GM19328 (cell line): ENCODE results near the gene KRTAP10-8.
"Not testable (repeated sequence)": the region's sequence is repeated elsewhere in the genome, so short reads cannot be mapped to it uniquely, and the experiment has no call there.

Experiments
- ATAC-seq: cut with Tn5 transposase; IDR thresholded peaks from one replicate; pipeline ENCODE4 v1.9.1; 2021; ENCODE audit warnings: mild to moderate bottlenecking, moderate library complexity; ENCODE audit not compliant: unreplicated experiment

KRTAP10-8 gene

DNA sequence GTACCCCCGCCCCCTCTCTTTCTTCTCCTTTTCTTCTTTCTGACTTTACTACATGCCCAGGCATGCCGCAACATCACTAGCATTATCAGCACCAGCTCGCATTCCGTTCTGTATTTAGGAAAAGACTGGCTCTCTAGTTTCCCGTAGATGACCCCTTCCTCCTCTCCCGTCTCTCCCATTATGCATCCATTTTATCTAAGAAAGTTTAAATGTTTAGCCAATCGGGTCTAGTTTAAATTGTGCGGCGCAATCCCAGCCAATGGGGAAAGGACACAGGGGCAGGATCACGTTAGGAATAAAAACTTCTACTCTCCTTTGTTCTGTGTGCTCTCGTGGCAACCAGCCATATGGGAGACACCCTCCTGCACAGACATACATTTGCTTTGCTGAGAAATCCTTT is 13.8 kb upstream of the KRTAP10-8 start:
- no peak for ATAC-seq

DNA sequence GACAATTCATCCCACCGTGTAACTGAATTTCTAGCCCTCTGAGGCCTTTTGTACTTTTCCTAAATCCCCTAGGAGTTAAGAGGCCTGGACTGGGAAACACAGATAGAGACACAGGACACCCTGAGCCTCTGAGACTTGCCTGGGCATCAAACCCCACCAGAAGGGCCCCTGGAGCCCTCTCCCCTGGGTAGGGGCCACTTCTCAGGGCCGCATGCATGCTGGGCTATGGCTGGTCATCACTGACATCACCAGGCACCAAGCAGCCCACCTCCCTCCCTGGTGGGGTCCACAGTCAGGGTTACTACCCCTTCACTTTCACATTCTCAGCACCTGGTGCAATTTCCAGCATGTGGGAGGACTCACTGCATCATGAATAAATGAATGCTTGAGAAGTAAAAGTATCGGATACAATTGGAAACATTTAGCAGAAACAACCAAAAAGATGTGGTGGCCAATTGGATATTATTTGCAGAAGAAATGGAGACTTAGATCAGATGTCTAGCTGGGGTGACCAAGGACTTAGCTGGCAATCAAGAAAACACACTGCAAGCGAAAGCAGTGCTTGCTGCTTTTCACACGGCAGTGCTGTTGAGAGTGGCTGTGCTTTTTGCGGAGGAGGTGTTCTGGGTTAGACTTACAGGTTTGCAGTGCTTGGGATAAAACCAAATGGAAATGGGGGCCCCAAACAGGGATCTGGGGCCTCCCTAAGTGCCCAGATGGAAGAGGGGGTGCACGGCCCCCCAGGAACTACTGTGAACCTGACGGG is 12.4 kb upstream of the KRTAP10-8 start:
- no peak for ATAC-seq

DNA sequence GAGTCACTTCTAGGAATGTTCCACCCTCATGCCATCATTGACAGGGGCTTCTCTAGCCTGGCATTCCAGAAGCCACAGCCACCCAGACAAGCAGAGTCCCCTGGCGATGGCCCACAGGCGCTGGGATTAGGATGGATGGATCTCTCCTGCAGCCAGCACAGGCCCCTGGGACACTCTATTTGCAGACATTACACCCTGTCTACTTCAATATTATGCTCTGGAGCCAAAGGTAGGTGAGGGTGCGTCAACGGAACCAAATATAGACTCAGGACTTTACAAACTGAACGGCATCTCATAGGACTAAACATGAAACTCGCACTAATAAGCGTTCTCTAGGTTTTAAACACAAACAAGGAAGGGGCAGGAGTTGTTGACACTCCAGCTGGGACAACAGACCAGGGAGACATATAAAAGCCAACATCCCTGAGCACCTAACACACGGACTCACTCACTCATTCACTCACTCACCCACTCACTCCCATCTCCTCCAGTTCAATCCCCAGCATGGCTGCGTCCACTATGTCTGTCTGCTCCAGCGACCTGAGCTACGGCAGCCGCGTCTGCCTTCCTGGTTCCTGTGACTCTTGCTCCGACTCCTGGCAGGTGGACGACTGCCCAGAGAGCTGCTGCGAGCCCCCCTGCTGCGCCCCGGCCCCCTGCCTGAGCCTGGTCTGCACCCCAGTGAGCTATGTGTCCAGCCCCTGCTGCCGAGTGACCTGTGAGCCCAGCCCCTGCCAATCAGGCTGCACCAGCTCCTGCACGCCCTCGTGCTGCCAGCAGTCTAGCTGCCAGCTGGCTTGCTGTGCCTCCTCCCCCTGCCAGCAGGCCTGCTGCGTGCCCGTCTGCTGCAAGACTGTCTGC is 11.5 kb upstream of the KRTAP10-8 start, which contains the start of gene KRTAP10-7:
TSS of gene KRTAP10-7 (plus strand) at position 480 of the 861 bp plus-strand sequence. CDS start at position 505, 25 bp downstream.
- not testable (repeated sequence) for ATAC-seq

DNA sequence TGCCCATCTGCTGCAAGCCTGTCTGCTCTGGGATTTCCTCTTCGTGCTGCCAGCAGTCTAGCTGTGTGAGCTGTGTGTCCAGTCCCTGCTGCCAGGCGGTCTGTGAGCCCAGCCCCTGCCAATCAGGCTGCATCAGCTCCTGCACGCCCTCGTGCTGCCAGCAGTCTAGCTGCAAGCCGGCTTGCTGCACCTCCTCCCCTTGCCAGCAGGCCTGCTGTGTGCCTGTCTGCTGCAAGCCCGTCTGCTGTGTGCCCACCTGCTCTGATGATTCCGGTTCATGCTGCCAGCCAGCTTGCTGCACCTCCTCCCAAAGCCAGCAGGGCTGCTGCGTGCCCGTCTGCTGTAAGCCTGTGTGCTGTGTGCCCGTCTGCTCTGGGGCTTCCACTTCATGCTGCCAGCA is 10.8 kb upstream of the KRTAP10-8 start:
- ATAC-seq, result not testable (repeated sequence)

DNA sequence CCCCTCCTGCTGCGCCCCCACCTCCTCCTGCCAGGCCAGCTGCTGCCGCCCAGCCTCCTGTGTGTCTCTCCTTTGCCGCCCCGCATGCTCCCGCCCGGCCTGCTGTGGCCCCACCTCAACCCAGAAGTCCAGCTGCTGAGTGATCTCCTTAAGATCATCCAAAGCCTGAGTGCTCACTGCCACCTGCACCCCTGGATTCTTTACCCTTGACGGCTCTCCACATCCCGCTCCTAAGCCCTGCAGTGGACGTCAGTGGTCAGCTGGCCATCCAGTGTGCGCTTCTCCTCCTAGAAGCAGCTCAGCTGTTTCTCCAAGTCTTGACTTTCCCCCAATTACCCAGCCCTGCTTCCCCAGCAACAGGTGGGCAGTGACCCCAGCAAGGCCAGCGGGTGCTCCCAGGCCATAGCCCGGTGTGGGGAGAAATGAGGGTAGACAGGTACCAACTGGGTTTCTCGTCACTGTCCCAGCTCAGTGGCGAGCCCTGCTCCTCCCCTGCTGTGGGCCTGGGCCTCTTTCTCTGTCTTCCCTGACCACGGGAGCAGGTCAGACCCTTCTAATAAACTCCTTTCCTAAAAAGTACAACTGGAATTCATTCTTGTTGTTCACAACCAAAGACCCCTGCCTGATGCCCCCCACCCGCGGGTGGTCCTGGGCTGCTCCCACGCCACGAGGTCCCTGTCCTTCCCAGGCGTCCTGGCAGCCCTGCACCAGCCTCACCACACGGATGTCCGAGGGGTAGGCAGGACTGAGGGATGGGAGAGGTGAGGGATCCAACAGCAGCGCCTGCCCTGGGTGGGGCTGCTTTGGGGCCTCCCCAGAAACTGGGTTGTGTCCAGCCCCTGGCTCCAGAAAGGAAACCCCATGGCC is 10.1 kb upstream of the KRTAP10-8 start:
- ATAC-seq, result no peak

DNA sequence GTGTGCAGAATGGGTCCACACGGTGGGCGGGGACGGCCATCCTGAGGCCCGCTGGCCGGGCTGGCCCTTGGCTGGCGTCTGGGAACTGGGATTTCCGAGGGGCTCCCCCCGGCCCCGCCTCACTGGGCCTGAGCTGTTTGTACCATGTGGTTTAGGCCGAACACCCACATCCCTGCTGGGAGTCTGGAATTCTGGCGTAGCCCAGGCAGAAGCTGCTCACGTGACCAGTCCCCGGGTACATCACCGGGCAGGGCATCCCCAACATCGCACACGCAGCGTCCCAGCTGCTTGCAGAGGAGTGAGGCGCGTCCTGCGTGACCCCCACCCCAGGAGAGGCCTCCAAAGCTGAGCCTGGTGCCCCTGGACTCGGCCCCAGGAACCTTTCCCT is 9.4 kb upstream of the KRTAP10-8 start:
- ATAC-seq, result no peak

DNA sequence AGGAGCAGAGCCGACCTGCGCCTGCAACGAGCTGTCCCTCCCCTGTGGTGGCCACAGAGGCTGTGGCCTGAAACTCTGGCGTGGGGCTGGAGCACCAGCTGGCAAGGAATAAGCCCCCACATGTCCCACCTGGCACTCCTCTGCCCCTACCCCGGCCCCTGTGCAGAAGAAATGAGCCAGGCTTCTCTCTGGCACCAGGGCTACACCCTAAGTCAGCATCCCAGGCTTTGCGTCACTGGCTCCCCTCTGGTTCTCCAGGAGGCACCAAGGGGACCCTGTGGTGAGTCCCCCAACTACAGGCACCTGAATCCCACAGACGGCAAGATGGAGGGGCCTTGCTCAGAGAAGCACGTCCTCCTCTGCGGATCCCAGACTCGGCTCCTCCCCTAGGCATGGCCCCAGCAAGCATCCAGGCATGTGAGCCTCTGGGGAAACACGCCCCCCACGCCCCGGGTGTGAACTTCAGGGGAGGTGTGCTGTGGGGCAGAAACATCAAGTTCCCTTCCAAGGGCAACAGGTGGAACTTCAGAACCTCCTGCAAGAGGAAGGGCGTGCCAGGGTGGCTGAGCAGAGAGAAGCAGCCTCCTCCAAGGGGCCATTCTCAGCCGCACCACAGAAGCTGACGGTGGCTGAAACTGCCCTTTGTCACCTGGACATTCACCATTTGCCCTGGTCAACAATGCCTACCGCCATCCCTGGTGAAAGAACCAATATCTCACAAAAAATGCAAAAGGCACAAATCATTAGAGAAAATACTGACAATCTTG is 8.6 kb upstream of the KRTAP10-8 start:
- ATAC-seq, result no peak

DNA sequence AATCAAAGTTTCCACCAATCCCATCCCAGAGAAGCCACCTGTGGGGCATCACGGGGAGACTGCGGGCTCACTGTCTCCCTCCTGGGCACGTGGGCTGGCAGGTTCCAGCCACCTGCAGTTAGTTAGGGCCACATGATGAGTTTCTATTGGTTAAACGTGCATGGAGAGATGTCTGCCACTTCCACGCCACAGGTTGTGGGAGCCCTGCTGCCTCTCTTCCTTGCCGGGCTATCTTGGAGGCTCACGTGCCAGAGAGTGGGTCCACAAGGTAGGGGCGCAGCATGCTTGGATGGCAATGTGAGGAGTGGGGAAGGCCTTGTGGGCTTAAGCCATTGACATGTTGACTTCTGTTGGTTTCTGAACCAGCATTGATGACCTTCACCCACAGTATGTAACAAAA is 8.0 kb upstream of the KRTAP10-8 start:
- no peak for ATAC-seq

DNA sequence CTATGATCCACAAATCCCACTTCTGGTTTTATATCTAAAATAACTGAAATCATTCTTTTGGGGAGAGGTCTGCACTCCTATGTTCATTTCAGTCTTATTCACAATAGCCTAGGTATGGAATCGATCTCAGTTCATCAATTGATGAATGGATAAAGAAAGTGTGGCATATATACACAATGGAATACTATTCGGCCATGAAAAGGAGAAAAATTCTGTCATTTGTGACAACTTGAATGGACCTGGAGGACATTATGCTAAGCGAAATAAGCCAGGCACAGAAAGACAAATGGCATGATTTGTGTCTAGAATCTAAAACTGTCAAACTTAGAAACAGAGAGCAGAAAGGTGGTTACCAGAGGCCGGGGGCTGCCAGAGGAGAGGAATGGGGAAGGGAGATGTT is 5.4 kb upstream of the KRTAP10-8 start:
- no peak for ATAC-seq

DNA sequence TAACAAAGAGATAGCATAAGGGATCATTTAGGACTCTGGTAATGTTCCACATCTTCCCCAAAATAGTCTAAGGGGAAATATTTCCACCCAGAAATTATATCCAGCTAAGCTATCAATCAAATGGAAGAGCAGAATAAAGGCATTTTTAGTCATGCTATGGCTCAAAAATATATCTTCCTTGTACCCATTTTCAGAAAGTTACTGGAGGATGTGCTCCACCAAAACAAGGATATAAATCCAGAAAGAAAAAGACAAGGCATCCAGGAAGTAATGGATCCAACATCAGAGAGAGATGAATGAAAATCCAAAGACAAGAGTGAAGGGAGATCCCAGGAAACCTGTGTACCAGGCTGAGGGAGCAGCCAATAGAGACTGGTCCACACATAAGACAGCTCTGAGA is 2.7 kb upstream of the KRTAP10-8 start:
- ATAC-seq, result no peak

DNA sequence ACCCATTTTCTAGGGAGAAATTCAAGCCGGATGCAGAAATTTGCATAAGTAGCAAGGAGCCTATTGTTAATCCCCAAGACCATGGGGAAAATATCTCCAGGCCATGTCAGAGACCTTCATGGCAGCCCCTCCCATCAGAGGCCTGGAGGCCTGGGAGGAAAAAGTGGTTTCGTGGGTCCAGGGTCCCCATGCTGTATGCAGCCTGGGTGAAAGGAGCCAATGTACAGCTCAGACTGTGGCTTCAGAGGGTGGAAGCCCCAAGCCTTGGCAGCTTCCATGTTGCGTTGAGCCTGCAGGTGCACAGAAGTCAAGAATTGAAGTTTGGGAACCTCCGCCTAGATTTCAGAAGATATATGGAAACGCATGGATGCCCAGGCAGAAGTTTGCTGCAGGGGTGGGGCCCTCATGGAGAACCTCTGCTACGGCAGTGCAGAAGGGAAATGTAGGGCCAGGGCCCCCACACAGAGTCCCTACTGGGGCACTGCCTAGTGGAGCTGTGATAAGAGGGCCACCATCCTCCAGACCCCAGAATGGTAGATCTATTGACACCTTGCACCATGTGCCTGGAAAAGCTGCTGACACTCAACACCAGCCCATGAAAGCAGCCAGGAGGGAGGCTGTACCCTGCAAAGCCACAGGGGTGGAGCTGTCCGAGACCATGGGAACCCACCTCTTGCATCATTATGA is 1.6 kb upstream of the KRTAP10-8 start:
- not testable (repeated sequence) for ATAC-seq

DNA sequence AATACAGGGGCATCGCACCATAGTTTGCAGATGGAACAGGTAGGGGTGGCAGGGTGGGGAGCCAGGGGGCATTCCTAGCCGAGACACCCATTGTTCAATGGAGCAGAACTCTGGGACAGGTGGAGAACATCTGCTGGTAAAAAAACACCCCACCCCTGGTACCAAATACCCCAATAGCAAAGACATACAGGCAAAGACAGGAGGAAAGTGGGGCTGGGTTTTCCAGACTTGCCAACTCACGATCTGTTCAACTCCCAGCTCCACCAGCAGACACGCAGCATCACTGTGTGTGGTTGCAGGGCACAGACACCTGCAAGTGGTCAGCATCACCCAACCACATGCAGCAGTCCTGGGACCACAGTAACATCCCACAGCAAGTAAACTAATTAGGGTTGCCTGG is 328 bp upstream of the KRTAP10-8 start:
- no peak for ATAC-seq

DNA sequence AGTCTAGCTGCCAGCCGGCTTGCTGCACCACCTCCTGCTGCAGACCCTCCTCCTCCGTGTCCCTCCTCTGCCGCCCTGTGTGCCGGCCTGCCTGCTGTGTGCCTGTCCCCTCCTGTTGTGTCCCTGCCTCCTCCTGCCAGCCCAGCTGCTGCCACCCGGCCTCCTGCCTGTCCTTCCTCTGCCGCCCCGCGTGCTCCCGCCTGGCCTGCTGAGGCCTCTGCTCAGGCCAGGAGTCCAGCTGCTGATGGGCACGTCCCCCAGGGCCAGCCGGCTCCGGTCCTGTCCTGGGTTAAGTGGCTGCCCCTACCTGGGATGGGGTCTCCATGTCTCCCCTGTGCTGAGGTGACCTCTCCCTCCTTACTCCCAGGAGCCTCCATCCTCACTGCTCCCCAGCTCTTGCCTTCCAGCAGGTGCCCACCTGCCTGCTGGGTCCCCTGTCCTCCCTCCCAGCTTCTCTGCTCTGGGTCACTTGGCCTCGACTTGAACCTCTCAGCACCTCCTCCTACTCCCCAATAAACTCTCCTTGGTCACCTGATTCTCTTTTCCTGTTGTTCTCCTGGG is 870 bp downstream of the KRTAP10-8 start:
- ATAC-seq, result no peak

DNA sequence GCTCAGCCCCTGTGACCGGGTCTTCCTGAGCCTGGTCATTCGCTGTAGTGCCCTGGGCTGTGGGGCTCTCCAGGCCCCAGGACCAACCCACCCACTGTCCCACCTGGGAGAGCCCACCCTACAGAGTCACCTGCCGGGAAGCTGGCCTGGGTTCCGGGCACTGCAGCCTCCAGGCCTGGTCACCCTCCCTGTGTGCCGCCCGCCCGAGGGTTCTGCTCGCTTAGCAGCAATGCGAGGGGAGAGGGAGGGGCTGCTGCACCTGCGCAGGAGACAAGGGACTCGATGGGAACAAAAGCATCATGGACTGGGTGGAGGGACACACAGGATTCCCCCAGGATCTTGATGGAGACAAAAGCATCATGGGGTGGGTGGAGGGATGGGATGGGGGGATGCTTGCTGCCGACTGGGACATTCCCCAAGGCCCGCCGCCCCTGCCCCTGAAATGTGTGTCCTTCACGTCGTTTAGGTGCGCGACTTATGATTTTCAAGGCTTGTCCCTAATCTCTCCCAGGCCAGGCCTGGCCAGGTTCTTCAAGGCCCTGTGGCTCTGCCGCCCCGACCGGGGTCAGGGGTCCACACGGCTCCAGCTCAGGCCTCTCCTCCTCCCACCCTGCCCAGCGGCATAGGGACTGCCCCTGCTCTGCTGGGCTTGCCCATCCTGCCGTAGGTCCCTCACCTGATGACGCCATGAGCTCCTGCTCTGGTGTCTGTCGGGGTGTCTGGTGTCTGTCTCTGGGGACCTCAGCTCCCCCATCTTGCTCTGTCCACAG is 1.7 kb downstream of the KRTAP10-8 start:
- no peak for ATAC-seq

DNA sequence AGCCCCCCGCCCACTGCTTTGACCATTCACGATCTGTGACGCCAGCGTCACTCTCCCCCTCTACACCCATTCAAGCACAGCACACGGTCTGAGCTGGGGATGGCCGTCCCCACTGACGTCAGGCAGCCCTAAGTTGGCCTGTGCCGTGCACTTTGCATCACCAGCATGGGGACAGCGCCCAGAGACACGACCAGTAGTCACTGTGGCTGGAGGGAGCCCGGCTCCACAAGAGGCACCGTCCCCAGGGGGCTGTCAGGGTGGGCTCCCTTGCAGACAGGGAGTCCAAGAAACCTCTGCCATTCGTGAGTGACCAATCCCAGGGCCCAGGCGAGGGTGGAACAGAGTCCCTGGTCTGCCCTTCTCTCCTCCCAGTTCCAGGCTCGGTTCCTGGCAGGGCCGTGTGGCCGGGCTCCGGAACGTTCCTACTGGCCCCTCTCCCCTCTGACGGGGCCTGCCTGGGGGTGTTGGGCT is 2.3 kb downstream of the KRTAP10-8 start:
- ATAC-seq, result no peak

DNA sequence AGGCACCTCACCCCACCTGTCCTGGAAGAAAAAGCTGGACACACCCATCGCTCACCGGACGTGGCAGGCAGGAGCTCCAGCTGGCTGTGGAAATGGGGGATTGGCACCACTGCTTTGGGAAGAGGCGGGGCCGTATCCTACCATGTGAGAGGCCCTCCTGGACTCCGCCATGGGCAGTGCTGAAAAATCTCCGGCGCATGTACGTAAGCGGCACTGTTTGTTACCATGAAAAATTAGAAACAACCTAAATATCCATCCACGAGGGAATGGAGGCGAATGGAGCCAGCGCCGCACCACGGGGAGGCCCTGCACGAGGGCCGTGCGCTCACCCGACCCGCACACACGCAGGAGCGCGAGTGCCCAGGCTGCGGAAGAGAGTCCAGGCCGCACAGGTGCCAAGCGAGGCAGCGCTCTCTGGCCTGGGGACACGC is 3.1 kb downstream of the KRTAP10-8 start:
- ATAC-seq, result no peak

DNA sequence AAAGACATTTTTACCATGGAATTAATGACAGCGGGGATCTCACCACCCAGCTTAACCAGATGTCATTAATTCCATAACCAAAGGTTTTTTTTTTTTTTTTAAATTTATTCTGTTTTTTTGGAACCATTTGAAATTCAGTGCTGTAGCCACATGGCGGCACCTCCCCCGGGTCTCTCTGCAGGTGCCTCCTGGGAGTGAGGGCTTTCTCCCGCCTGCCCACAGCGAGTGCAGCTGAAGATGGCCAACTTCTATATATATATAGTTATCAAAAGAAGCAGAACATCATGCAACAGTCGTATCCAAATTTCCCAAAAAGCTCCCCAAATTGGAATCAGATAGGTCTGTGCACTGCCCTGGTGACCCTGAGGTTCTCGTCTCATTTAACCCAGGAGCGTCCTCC is 3.6 kb downstream of the KRTAP10-8 start:
- no peak for ATAC-seq

DNA sequence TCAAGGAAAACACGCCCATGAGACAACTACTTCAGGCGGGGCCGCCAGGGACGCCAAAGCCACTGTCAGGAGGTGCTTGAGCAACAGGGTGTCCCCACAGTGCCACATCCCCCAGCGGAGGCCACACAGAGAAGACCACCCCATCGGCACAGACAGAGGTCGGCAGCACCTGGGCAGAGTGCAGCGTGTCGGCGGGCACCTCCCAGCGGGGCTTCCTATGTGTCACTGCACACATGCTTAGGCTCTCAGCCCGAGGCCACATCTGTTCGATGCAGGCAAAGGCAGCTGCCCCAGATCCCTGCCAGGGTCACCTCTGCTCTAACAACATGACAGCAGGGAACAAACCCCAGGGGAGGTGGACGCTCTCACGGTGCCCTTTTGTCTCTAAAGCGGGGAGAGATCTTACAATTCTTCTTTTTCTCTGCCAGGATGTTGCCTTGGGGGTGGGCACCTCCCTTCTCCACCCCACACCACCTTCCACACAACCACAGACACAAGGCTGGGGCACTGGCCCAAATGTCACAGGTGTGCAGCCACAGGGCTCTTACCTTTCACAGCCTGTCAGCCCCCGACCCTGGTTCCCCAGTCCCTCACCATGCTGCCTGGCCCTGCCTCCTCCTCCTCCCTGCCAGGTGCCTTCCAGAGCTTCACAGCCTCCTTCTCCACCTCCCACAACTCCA is 4.2 kb downstream of the KRTAP10-8 start:
- ATAC-seq, result no peak
